HG03135 (cell line): ENCODE measurements around the gene FAM184B.
"Not testable (repeated sequence)": the region's sequence is repeated elsewhere in the genome, so short reads cannot be mapped to it uniquely, and the experiment has no call there.

Experiments used
- ATAC-seq: cut with Tn5 transposase; IDR thresholded peaks from one replicate; pipeline ENCODE4 v1.9.1; 2021; ENCODE audit warnings: mild to moderate bottlenecking, moderate library complexity; ENCODE audit not compliant: unreplicated experiment

FAM184B gene

GRCh38 chr4:17721496-17722355, 59.7 kb downstream of the FAM184B start:
- ATAC-seq: no peak

DNA sequence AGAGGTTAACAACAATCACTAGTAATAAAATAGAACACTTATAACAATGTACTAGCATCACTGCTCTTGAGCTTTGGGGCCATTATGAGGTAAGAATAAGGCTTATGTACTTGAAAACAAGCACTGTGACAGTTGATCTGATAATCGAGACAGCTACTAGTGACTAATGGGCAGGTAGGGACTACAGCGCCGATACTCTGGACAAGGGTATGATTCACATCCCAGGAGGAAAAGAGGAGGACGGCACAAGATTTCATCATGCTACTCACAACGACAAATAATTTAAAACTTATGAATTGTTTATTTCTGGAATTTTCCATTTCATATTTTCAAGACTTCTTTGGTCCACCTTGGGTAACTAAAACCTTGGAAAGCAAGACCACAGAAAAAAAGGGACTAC, 62.3 kb downstream of the FAM184B start:
- ATAC-seq: no peak

- no peak for ATAC-seq
Observed at GRCh38 chr4:17718471-17718870, 63.0 kb downstream of the FAM184B start.

- ATAC-seq: no peak
Observed at GRCh38 chr4:17717301-17717700, 64.1 kb downstream of the FAM184B start.

GRCh38 chr4:17715511-17715910, 65.9 kb downstream of the FAM184B start:
- no peak for ATAC-seq

GRCh38 chr4:17713779-17714178, 67.6 kb downstream of the FAM184B start:
- ATAC-seq: no peak

GRCh38 chr4:17712166-17712565, 69.3 kb downstream of the FAM184B start:
- ATAC-seq: no peak

- ATAC-seq: not testable (repeated sequence)
Observed at GRCh38 chr4:17711206-17711605, 70.2 kb downstream of the FAM184B start.

GRCh38 chr4:17709763-17710068, 71.7 kb downstream of the FAM184B start:
- no peak for ATAC-seq

GRCh38 chr4:17708992-17709762, 72.2 kb downstream of the FAM184B start:
- no peak for ATAC-seq

DNA sequence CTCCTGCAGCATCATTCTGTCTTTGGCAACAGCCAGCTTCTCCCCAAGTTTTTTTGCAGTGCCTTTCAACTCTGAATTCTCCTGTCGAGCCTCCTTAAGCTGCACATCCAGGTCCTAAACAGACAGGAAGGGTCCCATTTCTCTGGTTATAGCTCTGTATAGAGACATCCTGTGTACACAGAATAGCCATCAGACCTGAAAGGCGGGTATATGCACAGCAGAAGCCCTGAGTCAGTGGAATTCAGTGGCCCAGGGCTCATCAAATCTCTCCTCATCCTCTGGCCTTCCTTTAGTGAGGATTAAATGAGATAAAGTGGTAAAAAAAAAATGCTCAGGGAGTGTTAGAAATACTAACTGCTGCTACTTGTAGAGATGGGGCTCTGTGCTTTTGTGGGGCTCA, 73.8 kb downstream of the FAM184B start:
- no peak for ATAC-seq

- ATAC-seq: no peak
Observed at GRCh38 chr4:17705107-17705506, 76.3 kb downstream of the FAM184B start.

GRCh38 chr4:17704020-17704650, 77.3 kb downstream of the FAM184B start:
- no peak for ATAC-seq

DNA sequence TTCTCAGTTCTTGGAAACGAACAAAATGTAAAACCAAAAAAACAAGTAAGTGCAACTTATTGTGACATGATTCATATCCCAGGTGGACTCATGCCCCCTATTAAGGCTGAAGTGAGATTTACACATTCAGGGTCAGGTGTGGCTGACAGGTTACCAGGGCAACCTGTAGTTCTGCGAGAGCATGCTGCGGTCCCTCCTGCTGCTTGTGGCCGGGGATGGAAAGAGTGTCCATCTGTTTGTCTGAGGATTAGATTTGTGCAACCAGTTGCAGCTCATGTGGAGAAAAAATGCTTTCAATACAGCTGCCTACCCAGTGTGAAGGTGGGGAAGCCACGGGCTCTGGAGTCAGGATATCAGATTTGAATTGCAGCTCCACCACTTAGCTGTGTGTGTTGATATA, 78.8 kb downstream of the FAM184B start:
- ATAC-seq: no peak

DNA sequence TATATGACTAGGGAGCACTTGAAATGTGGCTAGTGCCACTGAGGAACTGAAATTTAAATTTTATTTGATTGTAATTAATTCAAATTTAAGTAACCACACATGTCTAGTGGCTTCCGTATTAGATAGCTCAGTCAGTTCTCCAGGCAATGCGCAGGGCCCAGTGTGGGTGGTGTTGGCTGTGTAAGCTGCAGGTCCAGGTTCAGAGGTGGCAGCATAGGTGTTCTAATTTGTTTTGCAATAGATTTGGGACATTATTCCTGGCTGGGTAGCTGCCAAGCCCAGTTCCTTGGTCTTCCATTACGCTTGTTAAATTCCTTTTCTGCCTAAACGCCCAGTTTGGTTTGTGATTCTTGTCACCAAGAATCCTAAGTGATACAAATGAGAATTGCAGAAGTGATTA, 79.5 kb downstream of the FAM184B start:
- ATAC-seq: no peak

- no peak for ATAC-seq
Observed at GRCh38 chr4:17701138-17701839, 80.1 kb downstream of the FAM184B start.

GRCh38 chr4:17699380-17699779, 82.0 kb downstream of the FAM184B start:
- ATAC-seq: no peak

GRCh38 chr4:17698116-17698515, 83.3 kb downstream of the FAM184B start:
- no peak for ATAC-seq

DNA sequence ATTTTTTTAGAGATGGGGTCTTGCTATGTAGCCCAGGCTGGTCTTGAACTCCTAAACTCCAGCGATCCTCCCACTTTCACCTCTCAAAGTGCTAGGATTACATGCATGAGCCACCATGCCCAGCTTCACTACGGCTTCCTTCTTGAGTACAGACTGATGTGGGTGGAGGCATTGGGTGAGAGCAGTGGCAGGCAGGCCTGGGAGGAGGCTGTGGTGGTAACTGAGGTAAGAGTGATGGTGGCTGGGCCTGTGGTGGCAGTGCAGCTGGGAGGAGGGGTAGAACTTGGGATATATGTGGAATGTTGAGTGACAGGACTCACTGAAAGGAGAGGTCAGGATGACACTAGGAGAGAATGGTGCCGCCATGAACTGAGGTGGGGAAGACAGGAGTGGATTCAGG, 86.1 kb downstream of the FAM184B start:
- ATAC-seq: no peak

DNA sequence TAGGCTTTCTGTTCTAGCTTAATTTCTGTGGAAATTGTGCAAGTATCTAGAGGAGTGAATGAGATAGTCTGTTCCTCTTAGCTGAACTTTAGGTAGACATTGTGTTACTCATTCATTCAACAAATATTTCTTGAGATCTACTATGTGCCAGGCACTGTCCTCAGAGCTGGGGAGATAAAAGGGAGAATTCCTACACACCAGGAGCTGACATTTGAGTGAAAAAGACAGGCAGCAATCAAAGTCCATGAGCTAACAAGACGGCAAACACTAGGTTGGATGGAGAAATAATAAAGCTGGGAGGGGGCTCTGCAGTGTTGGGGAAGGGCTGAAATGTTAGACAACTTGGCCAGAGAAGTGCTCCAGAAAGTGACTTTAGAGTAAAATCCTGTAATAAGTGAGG, 86.9 kb downstream of the FAM184B start:
- no peak for ATAC-seq

DNA sequence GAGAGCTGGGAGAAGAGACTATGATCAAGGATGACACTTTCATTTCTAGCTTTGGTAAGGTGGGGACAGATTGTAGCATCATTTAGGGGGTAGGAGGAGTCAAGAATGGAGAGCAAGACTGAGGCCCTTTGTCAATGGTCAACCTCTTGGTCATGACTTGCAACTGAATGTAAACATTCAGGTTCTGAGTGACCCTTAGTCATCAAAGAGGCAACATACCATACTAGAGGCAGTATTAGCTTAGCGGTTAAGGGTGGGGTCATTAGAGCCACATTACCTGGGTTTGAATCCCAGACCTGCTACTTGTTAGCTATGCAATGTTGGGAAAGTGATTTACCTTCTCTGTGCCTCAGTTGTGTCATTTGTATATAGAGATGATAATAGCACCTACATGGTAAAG, 90.5 kb downstream of the FAM184B start:
- ATAC-seq: no peak
